Activated T-helper 1 cell treated with anti-CD3 and anti-CD28 coated beads, Interleukin-12 subunit alpha, Interleukin-12 subunit beta, Interleukin-2, Interleukin-4 antibody, amounts not matched to agents 30 ng/mL and 10 ng/mL and 1 ng/mL, durations not matched to agents 14 hours and 24 hours and 36 hours (primary cell): ENCODE results near the gene CDK19. TPM values are rescaled to one million over a fixed set of nuclear protein-coding genes. Genes with fewer than 3 reads are reported as not detected.
"Not testable (repeated sequence)": the region's sequence is repeated elsewhere in the genome, so short reads cannot be mapped to it uniquely, and the experiment has no call there.

Experiments
- DNase-seq: peaks from one replicate; pipeline ENCODE4 v3.0.0; 2021; ENCODE audit warnings: low spot score
- H3K27ac Mint-ChIP-seq: one replicate; pipeline ENCODE4 v1.8.0; 2021; ENCODE audit warnings: mild to moderate bottlenecking, mixed read lengths
- H3K27me3 Mint-ChIP-seq: one replicate; pipeline ENCODE4 v1.8.0; 2022; ENCODE audit warnings: mild to moderate bottlenecking, moderate library complexity, mixed read lengths; ENCODE audit not compliant: insufficient read depth
- H3K36me3 Mint-ChIP-seq: one replicate; pipeline ENCODE4 v1.8.0; 2021; ENCODE audit warnings: low read depth, mixed read lengths
- H3K4me1 Mint-ChIP-seq: one replicate; pipeline ENCODE4 v1.8.0; 2021; ENCODE audit warnings: low read depth, mixed read lengths
- H3K4me3 Mint-ChIP-seq: one replicate; pipeline ENCODE4 v1.8.0; 2021; ENCODE audit warnings: mild to moderate bottlenecking, moderate library complexity, mixed read lengths
- H3K9me3 Mint-ChIP-seq: one replicate; pipeline ENCODE4 v1.8.0; 2021; ENCODE audit warnings: mixed read lengths
- intact Hi-C: fragments of 100-400 bp; cut with micrococcal nuclease; formaldehyde crosslinking; loops from one replicate; pipeline ENCODE4 v1.15.1; 2024
- total RNA-seq: library from RNA; stranded (reverse); gene quantifications from 2 replicates; pipeline ENCODE4 v1.2.3, GENCODE V29; 2022

CDK19 gene
- total RNA-seq, 1 donor from 2014 or later = 12.4 TPM

- Mint-ChIP-seq H3K27me3 (no peaks in the 10 kb centered on the region), H3K36me3 (peaks cover 30% of the 10 kb centered on the region), H3K27ac (no peak overlapping the region), H3K4me3 (no peak overlapping the region), H3K4me1 (no peaks in the 10 kb centered on the region), H3K9me3 (peaks cover 26% of the 10 kb centered on the region)
- intact Hi-C loops = no loop called here
- no peak for DNase-seq
These were observed 73.8 kb downstream of the CDK19 start for GRCh38 chr6:110741517-110741916.

GRCh38 chr6:110738899-110739365 is 76.3 kb downstream of the CDK19 start:
- Mint-ChIP-seq H3K27me3 (no peaks in the 10 kb centered on the region), H3K9me3 (peaks cover 26% of the 10 kb centered on the region), H3K36me3 (peaks cover 36% of the 10 kb centered on the region), H3K4me3 (no peak overlapping the region), H3K27ac (no peak overlapping the region), H3K4me1 (no peaks in the 10 kb centered on the region)
- no peak for DNase-seq
- intact Hi-C loops = no loop called here

GRCh38 chr6:110735666-110736065 is 79.6 kb downstream of the CDK19 start:
- Mint-ChIP-seq H3K27ac (no peak overlapping the region), H3K9me3 (peaks cover 2% of the 10 kb centered on the region), H3K27me3 (no peaks in the 10 kb centered on the region), H3K36me3 (peaks cover 16% of the 10 kb centered on the region), H3K4me1 (no peaks in the 10 kb centered on the region), H3K4me3 (no peak overlapping the region)
- no peak for DNase-seq
- intact Hi-C loops = no loop called here

GRCh38 chr6:110731898-110732297 is 83.4 kb downstream of the CDK19 start:
- Mint-ChIP-seq H3K9me3 (no peaks in the 10 kb centered on the region), H3K27ac (no peak overlapping the region), H3K27me3 (peaks cover 2% of the 10 kb centered on the region), H3K4me1 (no peaks in the 10 kb centered on the region), H3K4me3 (no peak overlapping the region), H3K36me3 (peaks cover 7% of the 10 kb centered on the region)
- intact Hi-C loops = no loop called here
- no peak for DNase-seq

GRCh38 chr6:110731196-110731595 is 84.1 kb downstream of the CDK19 start:
- no peak overlapping the region for H3K4me3 Mint-ChIP-seq
- peaks cover 7% of the 10 kb centered on the region for H3K36me3 Mint-ChIP-seq
- H3K4me1 Mint-ChIP-seq = no peaks in the 10 kb centered on the region
- no peak overlapping the region for H3K27ac Mint-ChIP-seq
- intact Hi-C loops = no loop called here
- H3K27me3 Mint-ChIP-seq = peaks cover 2% of the 10 kb centered on the region
- DNase-seq = no peak
- H3K9me3 Mint-ChIP-seq = no peaks in the 10 kb centered on the region

- Mint-ChIP-seq H3K27ac (no peak overlapping the region), H3K36me3 (no peaks in the 10 kb centered on the region), H3K9me3 (no peaks in the 10 kb centered on the region), H3K4me3 (no peak overlapping the region), H3K4me1 (no peaks in the 10 kb centered on the region), H3K27me3 (peaks cover 2% of the 10 kb centered on the region)
- intact Hi-C loops = no loop called here
- DNase-seq = no peak
These were observed 86.8 kb downstream of the CDK19 start for GRCh38 chr6:110728501-110728900.

- no peaks in the 10 kb centered on the region for H3K9me3 Mint-ChIP-seq
- peaks cover 2% of the 10 kb centered on the region for H3K27me3 Mint-ChIP-seq
- no peak overlapping the region for H3K27ac Mint-ChIP-seq
- DNase-seq = no peak
- H3K4me3 Mint-ChIP-seq = no peak overlapping the region
- H3K4me1 Mint-ChIP-seq = no peaks in the 10 kb centered on the region
- intact Hi-C loops = no loop called here
- H3K36me3 Mint-ChIP-seq = no peaks in the 10 kb centered on the region
These were observed 92.3 kb downstream of the CDK19 start for GRCh38 chr6:110723017-110723416.

GRCh38 chr6:110720066-110720465 is 95.2 kb downstream of the CDK19 start:
- intact Hi-C loops = no loop called here
- no peaks in the 10 kb centered on the region for H3K9me3 Mint-ChIP-seq
- H3K27ac Mint-ChIP-seq = no peak overlapping the region
- H3K27me3 Mint-ChIP-seq = no peaks in the 10 kb centered on the region
- no peaks in the 10 kb centered on the region for H3K4me1 Mint-ChIP-seq
- DNase-seq = no peak
- no peaks in the 10 kb centered on the region for H3K36me3 Mint-ChIP-seq
- H3K4me3 Mint-ChIP-seq = no peak overlapping the region

- intact Hi-C loops, H3K4me3 Mint-ChIP-seq, H3K9me3 Mint-ChIP-seq, DNase-seq, H3K36me3 Mint-ChIP-seq, H3K27me3 Mint-ChIP-seq, H3K4me1 Mint-ChIP-seq, H3K27ac Mint-ChIP-seq: not testable (repeated sequence)
These were observed 95.7 kb downstream of the CDK19 start for GRCh38 chr6:110719601-110720000.

GRCh38 chr6:110714143-110714542 is 101.1 kb downstream of the CDK19 start:
- H3K4me3 Mint-ChIP-seq = no peak overlapping the region
- intact Hi-C loops = no loop called here
- no peaks in the 10 kb centered on the region for H3K4me1 Mint-ChIP-seq
- H3K36me3 Mint-ChIP-seq = peaks cover 6% of the 10 kb centered on the region
- H3K9me3 Mint-ChIP-seq = no peaks in the 10 kb centered on the region
- no peak overlapping the region for H3K27ac Mint-ChIP-seq
- no peaks in the 10 kb centered on the region for H3K27me3 Mint-ChIP-seq
- DNase-seq = no peak

GRCh38 chr6:110712238-110712637 is 103.0 kb downstream of the CDK19 start:
- Mint-ChIP-seq H3K4me3 (no peak overlapping the region), H3K9me3 (no peaks in the 10 kb centered on the region), H3K36me3 (peaks cover 6% of the 10 kb centered on the region), H3K4me1 (no peaks in the 10 kb centered on the region), H3K27me3 (no peaks in the 10 kb centered on the region), H3K27ac (no peak overlapping the region)
- no peak for DNase-seq
- intact Hi-C loops = no loop called here

GRCh38 chr6:110710115-110710514 is 105.2 kb downstream of the CDK19 start:
- H3K4me3 Mint-ChIP-seq = no peak overlapping the region
- no peaks in the 10 kb centered on the region for H3K27me3 Mint-ChIP-seq
- H3K4me1 Mint-ChIP-seq = no peaks in the 10 kb centered on the region
- H3K36me3 Mint-ChIP-seq = peaks cover 6% of the 10 kb centered on the region
- H3K27ac Mint-ChIP-seq = no peak overlapping the region
- no peaks in the 10 kb centered on the region for H3K9me3 Mint-ChIP-seq
- DNase-seq = no peak
- intact Hi-C loops = no loop called here

GRCh38 chr6:110708295-110708950 is 106.8 kb downstream of the CDK19 start:
- Mint-ChIP-seq H3K4me1 (no peaks in the 10 kb centered on the region), H3K4me3 (no peak overlapping the region), H3K9me3 (no peaks in the 10 kb centered on the region), H3K27ac (no peak overlapping the region), H3K27me3 (no peaks in the 10 kb centered on the region), H3K36me3 (peaks cover 7% of the 10 kb centered on the region)
- no peak for DNase-seq
- intact Hi-C loops = no loop called here

GRCh38 chr6:110705543-110705942 is 109.7 kb downstream of the CDK19 start:
- Mint-ChIP-seq H3K27me3 (no peaks in the 10 kb centered on the region), H3K4me1 (no peaks in the 10 kb centered on the region), H3K36me3 (peaks cover 6% of the 10 kb centered on the region), H3K4me3 (no peak overlapping the region), H3K9me3 (no peaks in the 10 kb centered on the region), H3K27ac (no peak overlapping the region)
- intact Hi-C loops = no loop called here
- DNase-seq = no peak
